Fibroblast of skin of abdomen (primary cell): ENCODE data around the gene ZNF362. TPM values are rescaled to one million over a fixed set of nuclear protein-coding genes. Genes with fewer than 3 reads are reported as not detected.
"Not testable (repeated sequence)": the region's sequence is repeated elsewhere in the genome, so short reads cannot be mapped to it uniquely, and the experiment has no call there.

Source experiments
- DNase-seq: peaks from one replicate; pipeline ENCODE4 v3.0.0-alpha.2; 2013
- polyA plus RNA-seq, 2 experiments: library from polyadenylated mRNA; unstranded; fragments of 120-200 nt; gene quantifications; one replicate each; pipeline ENCODE4 v1.2.1, GENCODE V29; 2013; ENCODE audit not compliant: insufficient read length in 2 of 2

The ZNF362 gene, protein sequence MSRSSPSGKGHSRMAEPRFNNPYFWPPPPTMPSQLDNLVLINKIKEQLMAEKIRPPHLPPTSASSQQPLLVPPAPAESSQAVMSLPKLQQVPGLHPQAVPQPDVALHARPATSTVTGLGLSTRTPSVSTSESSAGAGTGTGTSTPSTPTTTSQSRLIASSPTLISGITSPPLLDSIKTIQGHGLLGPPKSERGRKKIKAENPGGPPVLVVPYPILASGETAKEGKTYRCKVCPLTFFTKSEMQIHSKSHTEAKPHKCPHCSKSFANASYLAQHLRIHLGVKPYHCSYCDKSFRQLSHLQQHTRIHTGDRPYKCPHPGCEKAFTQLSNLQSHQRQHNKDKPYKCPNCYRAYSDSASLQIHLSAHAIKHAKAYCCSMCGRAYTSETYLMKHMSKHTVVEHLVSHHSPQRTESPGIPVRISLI
- polyA plus RNA-seq (2013, experiment 1 of 2; ENCODE audit: insufficient read length): 33.9 TPM
- 33.7 TPM for polyA plus RNA-seq (2013, experiment 2 of 2; ENCODE audit: insufficient read length)

DNA sequence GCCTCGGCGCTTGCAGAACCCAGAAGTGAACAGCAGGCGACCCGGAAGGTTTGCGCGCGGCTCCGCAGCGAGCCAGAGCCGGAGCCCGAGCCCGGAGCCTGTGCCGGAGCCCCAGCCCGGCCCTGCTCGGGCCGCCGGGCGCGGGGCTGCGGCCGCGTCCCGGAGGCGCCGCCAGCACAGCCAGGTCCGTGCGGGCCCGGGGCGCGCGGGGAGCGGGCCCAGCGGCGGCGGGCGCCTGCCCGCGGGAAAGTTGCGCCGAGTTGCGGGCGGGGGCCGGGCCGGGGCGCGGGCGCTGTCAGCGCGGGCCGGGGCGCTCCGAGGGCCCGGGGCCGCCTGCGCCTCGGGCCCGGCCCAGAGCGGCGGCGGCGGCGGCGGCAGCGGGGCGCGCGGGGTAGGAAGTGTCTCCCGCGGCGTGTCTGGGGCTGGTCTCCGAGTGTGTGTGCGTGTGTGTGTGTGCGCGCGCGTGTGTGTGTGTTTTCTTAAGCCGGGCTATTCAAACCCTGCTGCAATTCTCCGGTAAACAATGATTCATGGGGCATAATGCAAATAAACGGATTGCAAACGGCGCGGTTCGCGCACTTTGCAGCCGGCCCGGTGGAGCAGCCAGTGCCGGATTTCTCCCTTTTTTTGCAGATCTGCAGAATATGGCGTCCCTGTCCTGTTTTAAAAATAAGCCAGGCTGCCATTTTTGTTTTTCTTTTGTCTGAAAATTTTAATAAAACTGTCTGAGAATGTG is at the start of gene ZNF362:
ZNF362 (plus strand) TSS at position 22 of the 736 bp plus-strand sequence. CDS start 14,083 bp downstream, outside the sequence.
- DNase-seq: peak; percentile 70

- no peak for DNase-seq
Measured at GRCh38 chr1:33211972-33212371, 44.3 kb upstream of the ZNF362 start.

- DNase-seq: no peak
Measured at GRCh38 chr1:33219886-33220661, 36.2 kb upstream of the ZNF362 start.

- no peak for DNase-seq
Measured at GRCh38 chr1:33220676-33221384, 35.5 kb upstream of the ZNF362 start.

- no peak for DNase-seq
Measured at GRCh38 chr1:33221385-33221758, 34.9 kb upstream of the ZNF362 start.

DNA sequence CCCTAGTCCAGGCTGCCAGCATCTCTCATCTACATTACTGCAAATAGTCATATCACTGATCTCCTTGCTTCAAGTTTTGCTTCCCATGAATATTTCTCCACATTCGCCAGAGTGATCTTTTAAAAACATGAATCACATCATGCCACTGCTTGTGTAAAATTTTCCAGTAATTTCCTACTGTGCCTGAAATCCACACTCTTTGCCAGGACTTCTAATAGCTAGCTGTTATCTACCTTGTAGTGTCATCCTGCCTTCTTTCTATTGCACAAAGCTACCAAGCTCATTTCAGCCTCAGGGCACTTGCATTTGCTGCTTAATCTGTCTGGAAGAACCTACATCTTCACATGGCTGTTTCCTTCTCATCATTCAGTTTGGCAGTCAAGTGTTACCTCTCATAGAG is 33.9 kb upstream of the ZNF362 start:
- no peak for DNase-seq

DNA sequence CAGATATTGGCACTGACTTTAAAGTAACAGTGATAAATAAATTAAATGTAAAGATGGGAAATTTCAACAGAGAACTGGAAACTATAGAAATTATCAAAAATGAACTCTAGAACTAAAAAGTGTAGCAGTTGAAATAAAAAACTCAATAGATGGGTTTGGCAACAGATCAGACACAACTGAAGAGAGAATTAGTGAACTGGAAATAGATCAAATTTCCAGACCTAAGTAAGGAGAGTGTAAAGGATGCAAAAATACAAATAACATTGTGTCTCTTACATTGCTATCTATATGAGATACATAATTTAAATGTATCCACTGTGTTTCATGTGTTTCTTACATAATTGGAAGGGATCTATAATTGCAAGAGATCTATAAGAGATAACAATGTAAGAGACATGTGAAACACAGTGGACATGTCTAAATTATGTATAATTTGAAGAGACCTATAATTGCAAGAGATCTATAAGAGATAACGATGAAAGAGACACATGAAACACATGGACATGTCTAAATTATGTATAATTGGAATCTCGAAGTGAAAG is 32.1 kb upstream of the ZNF362 start:
- no peak for DNase-seq

GRCh38 chr1:33225586-33225985 is 30.7 kb upstream of the ZNF362 start:
- DNase-seq: no peak

GRCh38 chr1:33228935-33229487 is 27.3 kb upstream of the ZNF362 start:
- peak; percentile 95 for DNase-seq

GRCh38 chr1:33231166-33231565 is 25.1 kb upstream of the ZNF362 start:
- DNase-seq: no peak

GRCh38 chr1:33232716-33233115 is 23.6 kb upstream of the ZNF362 start:
- no peak for DNase-seq

DNA sequence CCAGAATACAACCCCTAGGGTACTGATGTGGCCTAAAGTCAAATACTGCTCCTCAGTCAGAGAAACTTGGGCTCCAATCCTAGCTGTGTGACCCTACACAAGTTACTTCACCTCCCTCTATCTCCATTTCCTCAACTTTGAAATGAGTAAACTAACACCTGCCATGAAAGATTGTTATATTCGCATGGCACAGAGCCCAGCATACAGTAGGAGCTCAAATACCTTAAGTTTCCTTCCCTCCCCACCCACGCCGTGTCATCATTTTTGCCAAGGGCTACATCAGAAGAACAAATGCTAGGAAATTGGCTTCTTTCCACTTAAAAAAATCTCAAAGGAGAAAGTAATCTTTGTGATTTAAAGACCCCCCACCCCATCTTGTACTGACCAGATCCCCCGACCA is 22.2 kb upstream of the ZNF362 start:
- no peak for DNase-seq

GRCh38 chr1:33234588-33234990 is 21.7 kb upstream of the ZNF362 start:
- no peak for DNase-seq

GRCh38 chr1:33235521-33235920 is 20.8 kb upstream of the ZNF362 start:
- DNase-seq: no peak

DNA sequence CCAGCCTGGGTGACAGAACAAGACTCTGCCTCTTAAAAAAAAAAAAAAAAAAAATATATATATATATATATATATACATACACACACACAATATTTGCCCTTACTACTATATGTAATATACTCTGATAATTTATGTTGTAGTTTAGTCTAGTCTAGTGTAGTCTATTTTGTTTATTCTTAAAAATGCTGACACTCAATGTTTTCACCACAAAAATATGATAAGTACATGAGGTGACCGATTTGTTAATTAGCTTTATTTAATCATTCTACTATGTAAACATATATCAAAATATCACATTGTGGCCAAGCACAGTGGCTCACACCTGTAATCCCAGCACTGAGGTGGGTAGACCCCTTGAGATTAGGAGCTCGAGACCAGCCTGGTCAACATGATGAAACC is 19.8 kb upstream of the ZNF362 start:
- no peak for DNase-seq

DNA sequence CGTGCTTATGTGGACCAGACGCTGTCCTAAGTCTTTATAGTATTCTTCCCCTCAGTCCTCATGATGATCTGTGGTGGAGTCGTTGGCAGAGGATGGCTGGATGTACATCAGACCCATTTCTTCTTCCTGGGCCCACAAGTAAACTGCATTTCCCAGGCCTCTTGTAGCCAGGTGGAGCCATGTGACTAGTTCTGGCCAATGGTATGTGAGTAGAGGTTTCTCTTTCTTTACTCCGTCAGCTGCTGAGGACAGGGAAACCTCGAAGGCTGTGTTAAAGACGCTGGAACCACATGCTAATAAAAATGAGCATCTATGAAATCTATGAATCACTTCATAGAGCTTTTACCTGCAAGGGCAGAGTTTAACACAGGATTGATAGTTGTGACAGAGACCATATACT is 18.7 kb upstream of the ZNF362 start:
- DNase-seq: no peak

- DNase-seq: not testable (repeated sequence)
Measured at GRCh38 chr1:33238194-33238724, 18.0 kb upstream of the ZNF362 start.

GRCh38 chr1:33239410-33239809 is 16.9 kb upstream of the ZNF362 start:
- DNase-seq: not testable (repeated sequence)

GRCh38 chr1:33241866-33242265 is 14.4 kb upstream of the ZNF362 start:
- peak; percentile 45 for DNase-seq

- no peak for DNase-seq
Measured at GRCh38 chr1:33242652-33243051, 13.6 kb upstream of the ZNF362 start.

- peak; percentile 12 for DNase-seq
Measured at GRCh38 chr1:33244143-33244808, 12.0 kb upstream of the ZNF362 start.
